Breast epithelium (tissue), 3 donors: ENCODE results near the gene ASB12.
"Not testable (repeated sequence)": the region's sequence is repeated elsewhere in the genome, so short reads cannot be mapped to it uniquely, and the experiment has no call there.

Experiments used
- CTCF ChIP-seq, 3 donors: fragments of 450-650 bp; IDR thresholded peaks; one replicate each; pipeline ENCODE4 v1.5.1; 2016 to 2017; ENCODE audit warnings: antibody characterized with exemption in 3 of 3, mild to moderate bottlenecking in 3 of 3, moderate library complexity in 3 of 3
- POLR2A ChIP-seq: fragments of 450-650 bp; IDR thresholded peaks from one replicate; pipeline ENCODE4 v1.6.1; 2016; ENCODE audit warnings: antibody characterized with exemption, mild to moderate bottlenecking, moderate library complexity
- POLR2AphosphoS5 ChIP-seq, 3 donors: sonication (generic); formaldehyde crosslinking; IDR thresholded peaks; one replicate each; pipeline ENCODE4 v1.6.1; 2017; ENCODE audit warnings: antibody characterized with exemption in 3 of 3

- not testable (repeated sequence) for TF ChIP-seq CTCF (IDR thresholded peaks at IDR 0.05); POLR2A; POLR2AphosphoS5 (IDR thresholded peaks at IDR 0.05)
These were observed 16.4 kb downstream of the ASB12 start for GRCh38 chrX:64213989-64214388.
